Sigmoid colon (tissue), 7 donors: Measurements from ENCODE around the gene CFAP45. TPM values are rescaled to one million over a fixed set of nuclear protein-coding genes. Genes with fewer than 3 reads are reported as not detected.

Experiments
- DNase-seq: peaks from one replicate; pipeline ENCODE4 v3.0.0-alpha.2; 2019
- H3K27ac ChIP-seq, 4 donors: fragments of 200-600 bp; sonication (generic); one replicate each; pipeline ENCODE4 v1.5.1; 2016 to 2019; ENCODE audit warnings: mild to moderate bottlenecking in 1 of 4
- H3K27me3 ChIP-seq, 3 donors: fragments of 200-600 bp; sonication (generic); one replicate each; pipeline ENCODE4 v1.5.1; 2019; ENCODE audit warnings: mild to moderate bottlenecking in 1 of 3
- H3K36me3 ChIP-seq, 4 donors: fragments of 200-600 bp; sonication (generic); one replicate each; pipeline ENCODE4 v1.5.1; 2016 to 2019
- H3K4me1 ChIP-seq, 4 donors: fragments of 200-600 bp; sonication (generic); one replicate each; pipeline ENCODE4 v1.5.1; 2017 to 2019
- H3K4me3 ChIP-seq, 4 donors: fragments of 200-600 bp; sonication (generic); one replicate each; pipeline ENCODE4 v1.5.1; 2017 to 2019; ENCODE audit warnings: mild to moderate bottlenecking in 2 of 4, moderate library complexity in 1 of 4
- H3K9me3 ChIP-seq, 4 donors: fragments of 200-600 bp in 3 of 4; sonication (generic) in 3 of 4; one replicate each; pipeline versions ENCODE4 v1.5.1 to v1.6.1; 2013 to 2019
- CTCF ChIP-seq, 4 experiments: fragments of 450-650 bp in 3 of 4; fragments of 200-600 bp in 1 of 4; IDR thresholded peaks; one replicate each; pipeline ENCODE4 v1.5.1; 2016 to 2019; ENCODE audit warnings: antibody characterized with exemption in 4 of 4, mild to moderate bottlenecking in 3 of 4, moderate library complexity in 2 of 4
- EP300 ChIP-seq, 4 donors: sonication (generic); formaldehyde crosslinking; IDR thresholded peaks; one replicate each; pipeline ENCODE4 v1.6.1; 2017; ENCODE audit warnings: antibody characterized with exemption in 4 of 4
- POLR2A ChIP-seq, 2 donors: fragments of 450-650 bp; IDR thresholded peaks; one replicate each; pipeline ENCODE4 v1.6.1; 2016; ENCODE audit warnings: antibody characterized with exemption in 2 of 2, mild to moderate bottlenecking in 2 of 2, moderate library complexity in 2 of 2
- POLR2AphosphoS5 ChIP-seq, 4 donors: sonication (generic); formaldehyde crosslinking; IDR thresholded peaks; one replicate each; pipeline ENCODE4 v1.6.1; 2017; ENCODE audit warnings: antibody characterized with exemption in 4 of 4
- WGBS, 2 donors: extraction: QIAGEN DNeasy Blood & Tissue Kit; methylation state at CpG; one replicate each; pipeline ENCODE4 v1.1.7; 2013; 5-methylcytosine and 5-hydroxymethylcytosine counted together
- intact Hi-C: fragments of 100-400 bp; cut with DNase I; formaldehyde crosslinking; loops from one replicate; pipeline ENCODE4 v1.15.1; 2023
- polyA plus RNA-seq, 3 donors: library from polyadenylated mRNA; stranded (reverse); fragments of 200-250 nt; gene quantifications; one replicate each; pipeline ENCODE4 v1.2.3, GENCODE V29; 2013
- total RNA-seq, 4 donors: library from RNA; depleted of rRNA; stranded (reverse); fragments of >200 nt; gene quantifications; one replicate each; pipeline ENCODE4 v1.1.0, GENCODE V29; 2016
- donor health status: healthy with polysubstance abuse.
- donor health status: Bipolar disorder and iron deficiency.
- donor health status: healthy.

The CFAP45 gene
- total and polyA plus RNA-seq, 7 donors = 0.29 to 1.8 (median 1.0) TPM; not detected in 3

GRCh38 chr1:159835862-159836525, 64.0 kb downstream of the CFAP45 start:
- WGBS, 2 donors = 87 to 91% methylated on average over 8 of the region's 8 CpGs
- no peak overlapping the region for H3K27ac ChIP-seq
- no peak overlapping the region for H3K4me3 ChIP-seq
- TF ChIP-seq POLR2A (IDR thresholded peaks at IDR 0.05) (no peak), CTCF (IDR thresholded peaks at IDR 0.05) (no peak), EP300 (IDR thresholded peaks at IDR 0.05) (no peak), POLR2AphosphoS5 (IDR thresholded peaks at IDR 0.05) (no peak)
- peaks cover 0 to 22% (median 0%) of the 10 kb centered on the region in 4 donors for H3K36me3 ChIP-seq
- H3K4me1 ChIP-seq = peaks cover 0 to 5% (median 0%) of the 10 kb centered on the region in 4 donors
- no peaks in the 10 kb centered on the region for H3K9me3 ChIP-seq
- no peak for DNase-seq
- intact Hi-C loops = no loop called here
- no peaks in the 10 kb centered on the region for H3K27me3 ChIP-seq

DNA sequence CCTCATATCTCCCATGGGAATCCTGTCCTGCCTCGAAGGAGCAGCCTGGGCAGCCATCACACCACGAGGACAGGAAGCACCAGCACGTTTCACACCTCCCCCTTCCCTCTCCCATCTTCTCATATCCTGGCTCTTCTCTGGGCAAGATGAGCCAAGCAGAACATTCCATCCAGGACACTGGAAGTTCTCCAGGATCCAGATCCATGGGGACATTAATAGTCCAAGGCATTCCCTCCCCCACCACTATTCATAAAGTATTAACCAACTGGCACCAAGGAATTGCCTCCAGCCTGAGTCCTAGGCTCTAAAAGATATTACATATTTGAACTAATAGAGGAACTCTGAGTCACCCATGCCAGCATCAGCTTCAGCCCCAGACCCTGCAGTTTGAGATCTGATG, 64.6 kb downstream of the CFAP45 start:
- peaks cover 0 to 22% (median 0%) of the 10 kb centered on the region in 4 donors for H3K36me3 ChIP-seq
- intact Hi-C loops = no loop called here
- no peak for DNase-seq
- TF ChIP-seq POLR2A (IDR thresholded peaks at IDR 0.05) = no peak
- no peak for TF ChIP-seq POLR2AphosphoS5 (IDR thresholded peaks at IDR 0.05)
- no peak for TF ChIP-seq CTCF (IDR thresholded peaks at IDR 0.05)
- TF ChIP-seq EP300 (IDR thresholded peaks at IDR 0.05) = no peak
- peaks cover 0 to 6% (median 0%) of the 10 kb centered on the region in 4 donors for H3K4me1 ChIP-seq
- WGBS, 2 donors = 68 to 84% methylated on average over 3 of the region's 3 CpGs
- no peak overlapping the region for H3K4me3 ChIP-seq
- no peaks in the 10 kb centered on the region for H3K27me3 ChIP-seq
- H3K9me3 ChIP-seq = no peaks in the 10 kb centered on the region
- no peak overlapping the region for H3K27ac ChIP-seq

DNA sequence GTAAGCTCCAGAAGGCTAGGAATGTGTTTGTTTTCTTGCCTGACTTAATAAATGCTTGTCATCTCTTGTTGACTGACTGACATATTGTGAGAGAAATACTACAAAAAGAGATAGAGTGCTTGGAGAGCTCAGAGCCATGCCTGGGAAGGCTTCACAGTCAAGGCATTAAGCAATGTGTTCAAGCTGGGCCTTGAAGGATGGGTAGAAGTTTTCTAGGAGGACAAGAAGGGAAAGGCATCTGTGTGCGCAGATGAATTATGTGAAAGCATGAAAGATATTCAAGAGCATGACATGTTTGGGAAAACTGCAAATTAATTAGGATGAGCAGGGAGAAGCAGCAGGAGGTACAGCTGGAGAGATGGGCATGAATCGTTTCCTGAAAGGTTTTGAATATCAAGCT, 67.7 kb downstream of the CFAP45 start:
- no peak for DNase-seq
- WGBS, 2 donors = 93 to 97% methylated on average over 2 of the region's 2 CpGs
- TF ChIP-seq POLR2AphosphoS5 (IDR thresholded peaks at IDR 0.05) (no peak), EP300 (IDR thresholded peaks at IDR 0.05) (no peak), POLR2A (IDR thresholded peaks at IDR 0.05) (no peak), CTCF (IDR thresholded peaks at IDR 0.05) (no peak)
- Histone ChIP-seq H3K4me1 (peaks cover 0 to 13% (median 3%) of the 10 kb centered on the region in 4 donors), H3K27ac (no peak overlapping the region), H3K4me3 (no peak overlapping the region), H3K9me3 (no peaks in the 10 kb centered on the region), H3K27me3 (no peaks in the 10 kb centered on the region), H3K36me3 (peaks cover 0 to 12% (median 0%) of the 10 kb centered on the region in 4 donors)
- intact Hi-C loops = no loop called here

DNA sequence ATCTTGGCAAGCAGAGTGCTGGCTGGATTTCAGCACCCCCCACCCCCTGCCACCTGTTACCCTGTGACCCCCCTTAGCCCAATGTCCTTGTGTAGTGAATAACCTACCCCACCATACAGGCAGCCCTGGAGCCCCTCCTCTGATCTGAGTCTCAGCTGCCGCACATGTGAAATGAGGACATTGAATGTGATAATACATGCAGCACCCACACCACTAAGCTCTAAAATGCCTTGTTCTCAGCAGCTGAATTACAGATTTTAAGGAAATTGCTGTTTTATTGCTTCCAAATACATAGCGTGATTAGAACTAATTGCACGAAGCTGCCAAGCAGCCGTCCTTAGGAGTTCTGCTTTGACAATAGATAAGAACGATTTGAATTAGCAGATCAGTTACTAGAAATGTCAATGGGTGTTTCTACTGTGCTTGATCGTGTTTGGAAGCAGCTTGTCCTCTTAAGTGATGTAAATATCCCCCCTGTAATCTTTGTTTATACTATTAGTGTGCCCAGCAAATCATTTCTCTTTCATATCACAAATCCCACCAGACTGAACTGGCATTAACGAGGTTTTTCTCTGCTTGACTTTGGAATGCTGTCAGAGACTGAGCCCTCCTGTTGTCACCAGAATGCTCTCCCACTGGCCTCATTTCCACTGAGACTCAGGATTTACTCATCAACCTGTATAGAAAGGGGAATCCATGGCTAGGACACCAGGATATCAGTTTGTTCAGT, 68.4 kb downstream of the CFAP45 start:
- no peak for DNase-seq
- Histone ChIP-seq H3K9me3 (no peaks in the 10 kb centered on the region), H3K4me1 (peaks cover 0 to 13% (median 3%) of the 10 kb centered on the region in 4 donors), H3K36me3 (peaks cover 0 to 8% (median 0%) of the 10 kb centered on the region in 4 donors), H3K27me3 (no peaks in the 10 kb centered on the region), H3K27ac (no peak overlapping the region), H3K4me3 (no peak overlapping the region)
- 53 to 70% methylated on average over 7 of the region's 7 CpGs for WGBS, 2 donors
- no peak for TF ChIP-seq POLR2AphosphoS5 (IDR thresholded peaks at IDR 0.05)
- no peak for TF ChIP-seq CTCF (IDR thresholded peaks at IDR 0.05)
- TF ChIP-seq EP300 (IDR thresholded peaks at IDR 0.05) = no peak
- no peak for TF ChIP-seq POLR2A (IDR thresholded peaks at IDR 0.05)
- intact Hi-C loops = no loop called here
